Measurements from ENCODE around the gene PBX1.

PBX1 gene

DNA sequence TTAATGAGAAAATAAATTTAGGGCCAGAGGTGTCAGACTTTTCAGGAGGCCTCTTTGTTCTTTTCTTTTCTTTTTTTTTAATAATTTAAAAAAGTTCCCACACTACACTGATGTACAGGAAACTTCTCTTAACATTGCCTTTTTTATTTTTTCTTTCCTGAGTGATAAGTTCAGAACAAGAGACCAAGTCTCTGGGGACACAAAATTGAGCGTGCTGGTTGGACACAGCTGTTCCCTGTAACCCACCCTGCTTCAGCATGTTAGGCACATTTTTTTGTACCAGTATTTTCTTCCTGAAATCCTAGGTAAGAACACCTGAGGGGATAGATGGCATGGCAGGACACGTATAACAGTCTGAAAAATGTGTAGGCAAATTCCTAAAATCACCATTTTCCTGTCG lies 50.1 kb downstream of the PBX1 start:
- Histone ChIP-seq H3K4me3 (ENCODE audit: low read length) (no peak overlapping the region), H3K27ac (ENCODE audit: low read length) (no peak overlapping the region), H3K4me2 (ENCODE audit: low read length) (no peak overlapping the region), H3K36me3 (replicated peaks; ENCODE audit: low read depth, low read length) (no peaks in the 10 kb centered on the region), H3K27me3 (ENCODE audit: low read depth, low read length) (peaks cover 5% of the 10 kb centered on the region; the same call in 1 of the 2 replicates), H3K79me2 (ENCODE audit: low read length) (no peaks in the 10 kb centered on the region), H3K9ac (ENCODE audit: low read length) (no peak overlapping the region), H2AFZ (ENCODE audit: low read depth, low read length) (no peak overlapping the region), H3K4me1 (ENCODE audit: low read length) (no peaks in the 10 kb centered on the region), H3K9me3 (ENCODE audit: insufficient read depth, low read length) (no peaks in the 10 kb centered on the region), H4K20me1 (ENCODE audit: insufficient read depth, low read length) (no peaks in the 10 kb centered on the region)
- TF ChIP-seq, protein P1, sequence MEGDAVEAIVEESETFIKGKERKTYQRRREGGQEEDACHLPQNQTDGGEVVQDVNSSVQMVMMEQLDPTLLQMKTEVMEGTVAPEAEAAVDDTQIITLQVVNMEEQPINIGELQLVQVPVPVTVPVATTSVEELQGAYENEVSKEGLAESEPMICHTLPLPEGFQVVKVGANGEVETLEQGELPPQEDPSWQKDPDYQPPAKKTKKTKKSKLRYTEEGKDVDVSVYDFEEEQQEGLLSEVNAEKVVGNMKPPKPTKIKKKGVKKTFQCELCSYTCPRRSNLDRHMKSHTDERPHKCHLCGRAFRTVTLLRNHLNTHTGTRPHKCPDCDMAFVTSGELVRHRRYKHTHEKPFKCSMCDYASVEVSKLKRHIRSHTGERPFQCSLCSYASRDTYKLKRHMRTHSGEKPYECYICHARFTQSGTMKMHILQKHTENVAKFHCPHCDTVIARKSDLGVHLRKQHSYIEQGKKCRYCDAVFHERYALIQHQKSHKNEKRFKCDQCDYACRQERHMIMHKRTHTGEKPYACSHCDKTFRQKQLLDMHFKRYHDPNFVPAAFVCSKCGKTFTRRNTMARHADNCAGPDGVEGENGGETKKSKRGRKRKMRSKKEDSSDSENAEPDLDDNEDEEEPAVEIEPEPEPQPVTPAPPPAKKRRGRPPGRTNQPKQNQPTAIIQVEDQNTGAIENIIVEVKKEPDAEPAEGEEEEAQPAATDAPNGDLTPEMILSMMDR (IDR thresholded peaks at IDR 0.05; ENCODE audit: low read depth, low read length): no peak
- TF ChIP-seq EZH2phosphoT487 (IDR thresholded peaks at IDR 0.05; ENCODE audit: low read depth): no peak

- no peaks in the 10 kb centered on the region for H4K20me1 ChIP-seq (ENCODE audit: insufficient read depth, low read length)
- H3K36me3 ChIP-seq (replicated peaks; ENCODE audit: low read depth, low read length): no peaks in the 10 kb centered on the region
- H3K9ac ChIP-seq (ENCODE audit: low read length): no peak overlapping the region
- H3K79me2 ChIP-seq (ENCODE audit: low read length): no peaks in the 10 kb centered on the region
- TF ChIP-seq EZH2phosphoT487 (IDR thresholded peaks at IDR 0.05; ENCODE audit: low read depth): no peak
- TF ChIP-seq, protein P1 (IDR thresholded peaks at IDR 0.05; ENCODE audit: low read depth, low read length): no peak
- no peak overlapping the region for H3K4me2 ChIP-seq (ENCODE audit: low read length)
- no peak overlapping the region for H3K4me3 ChIP-seq (ENCODE audit: low read length)
- H3K9me3 ChIP-seq (ENCODE audit: insufficient read depth, low read length): no peaks in the 10 kb centered on the region
- no peaks in the 10 kb centered on the region; the same call in 1 of the 2 replicates for H3K27me3 ChIP-seq (ENCODE audit: low read depth, low read length)
- no peak overlapping the region for H2AFZ ChIP-seq (ENCODE audit: low read depth, low read length)
- no peaks in the 10 kb centered on the region for H3K4me1 ChIP-seq (ENCODE audit: low read length)
- H3K27ac ChIP-seq (ENCODE audit: low read length): no peak overlapping the region
Observed at GRCh38 chr1:164610538-164611222, 51.7 kb downstream of the PBX1 start.

DNA sequence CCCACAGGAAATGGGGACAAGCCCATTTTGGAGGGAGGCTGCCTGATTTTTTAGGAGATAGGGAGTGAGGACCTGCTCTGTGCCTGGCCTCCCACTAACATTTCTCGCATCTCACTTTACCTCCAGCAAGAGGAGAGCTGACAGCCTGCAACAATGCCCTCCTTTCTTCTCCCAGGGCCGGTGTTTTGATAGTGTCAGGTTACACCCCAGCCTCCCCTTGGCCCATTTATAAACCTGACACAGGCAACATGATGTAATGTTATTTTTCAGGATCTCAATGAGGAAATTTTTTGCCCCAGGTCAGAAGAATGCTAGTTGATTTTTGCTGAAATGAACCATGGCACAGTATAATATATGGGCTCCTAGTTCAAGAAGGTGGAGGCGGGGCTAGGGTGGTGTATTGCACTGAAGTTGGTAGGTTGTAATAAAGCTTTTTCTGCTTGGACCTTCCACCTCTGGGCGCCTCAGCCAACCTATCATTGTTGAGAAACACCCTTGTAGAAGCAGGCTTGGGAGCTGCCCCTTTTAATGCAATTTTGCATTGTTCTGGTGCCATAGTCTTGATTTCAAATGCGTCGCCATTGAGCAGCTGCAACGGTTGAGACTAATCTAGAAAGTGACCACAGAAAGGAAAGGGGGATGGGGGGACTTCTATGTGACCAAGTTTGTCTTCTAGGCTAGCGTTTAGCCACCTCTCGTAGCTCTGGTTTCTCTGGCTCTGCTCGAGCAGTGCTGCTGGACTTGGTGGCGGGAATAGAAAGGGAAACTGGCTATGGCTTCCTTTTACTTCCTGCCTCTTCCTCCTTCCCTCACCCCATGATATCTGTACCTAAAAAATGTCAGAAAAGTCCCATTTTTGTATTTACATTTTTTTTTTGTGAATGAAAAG lies 53.0 kb downstream of the PBX1 start:
- Histone ChIP-seq H3K4me2 (ENCODE audit: low read length) (no peak overlapping the region), H3K27me3 (ENCODE audit: low read depth, low read length) (no peaks in the 10 kb centered on the region), H3K79me2 (ENCODE audit: low read length) (no peaks in the 10 kb centered on the region), H3K4me3 (ENCODE audit: low read length) (no peak overlapping the region), H2AFZ (ENCODE audit: low read depth, low read length) (no peak overlapping the region), H3K9me3 (ENCODE audit: insufficient read depth, low read length) (no peaks in the 10 kb centered on the region), H3K27ac (ENCODE audit: low read length) (no peak overlapping the region), H4K20me1 (ENCODE audit: insufficient read depth, low read length) (no peaks in the 10 kb centered on the region), H3K9ac (ENCODE audit: low read length) (no peak overlapping the region), H3K4me1 (ENCODE audit: low read length) (no peaks in the 10 kb centered on the region), H3K36me3 (replicated peaks; ENCODE audit: low read depth, low read length) (no peaks in the 10 kb centered on the region)
- TF ChIP-seq, protein P1 (IDR thresholded peaks at IDR 0.05; ENCODE audit: low read depth, low read length): no peak
- TF ChIP-seq EZH2phosphoT487 (IDR thresholded peaks at IDR 0.05; ENCODE audit: low read depth): no peak

GRCh38 chr1:164613176-164613575 lies 54.2 kb downstream of the PBX1 start:
- Histone ChIP-seq H3K9ac (ENCODE audit: low read length) (no peak overlapping the region), H3K4me2 (ENCODE audit: low read length) (no peak overlapping the region), H3K9me3 (ENCODE audit: insufficient read depth, low read length) (no peaks in the 10 kb centered on the region), H3K27me3 (ENCODE audit: low read depth, low read length) (no peaks in the 10 kb centered on the region), H3K4me3 (ENCODE audit: low read length) (no peak overlapping the region), H3K4me1 (ENCODE audit: low read length) (no peaks in the 10 kb centered on the region), H3K27ac (ENCODE audit: low read length) (no peak overlapping the region), H4K20me1 (ENCODE audit: insufficient read depth, low read length) (no peaks in the 10 kb centered on the region), H3K36me3 (replicated peaks; ENCODE audit: low read depth, low read length) (no peaks in the 10 kb centered on the region), H3K79me2 (ENCODE audit: low read length) (no peaks in the 10 kb centered on the region), H2AFZ (ENCODE audit: low read depth, low read length) (no peak overlapping the region)
- TF ChIP-seq, protein P1 (IDR thresholded peaks at IDR 0.05; ENCODE audit: low read depth, low read length): no peak

Measured in OCI-LY3 (cell line).